Liver (tissue), 3 donors: ENCODE data around the gene TMEM94.

Experiments
- CTCF ChIP-seq: fragments of 150-350 bp; IDR thresholded peaks from 2 replicates; pipeline ENCODE4 v1.5.1; 2017; ENCODE audit warnings: improper control_type of control experiment, low read depth, low read length; ENCODE audit not compliant: missing input control
- GABPA ChIP-seq, 2 donors: IDR thresholded peaks in 1 of 2; conservative IDR thresholded peaks in 1 of 2; 2 replicates each; pipeline ENCODE4 v1.6.1; 2016; ENCODE audit warnings: antibody characterized with exemption in 2 of 2, mild to moderate bottlenecking in 1 of 2, moderate library complexity in 1 of 2
- RAD21 ChIP-seq, 2 donors: IDR thresholded peaks; 2 replicates each; pipeline ENCODE4 v1.6.1; 2016; ENCODE audit warnings: antibody characterized with exemption in 2 of 2, mild to moderate bottlenecking in 2 of 2
- donor health status: healthy.
- donor health status: healthy.

GRCh38 chr17:75412455-75413317, 43.7 kb upstream of the TMEM94 start:
- peak; percentile 82 for TF ChIP-seq CTCF
- TF ChIP-seq GABPA (IDR thresholded peaks at IDR 0.05 in 1 of 2, conservative IDR thresholded peaks at IDR 0.05 in 1 of 2), result no peak
- peak; percentile 95 to 96 for TF ChIP-seq RAD21 (IDR thresholded peaks at IDR 0.05)
